Gastroesophageal sphincter (tissue), 3 donors: Measurements from ENCODE around the gene UST.

ENCODE experiments used
- POLR2A ChIP-seq, 2 donors: fragments of 450-650 bp; IDR thresholded peaks; one replicate each; pipeline ENCODE4 v1.6.1; 2017; ENCODE audit warnings: antibody characterized with exemption in 2 of 2, mild to moderate bottlenecking in 2 of 2, moderate library complexity in 1 of 2
- TF ChIP-seq, protein P1 (sequence below), 4 experiments: fragments of 200-600 bp in 2 of 4; fragments of 450-650 bp in 2 of 4; sonication (generic) in 1 of 4; IDR thresholded peaks; one replicate each; pipeline ENCODE4 v1.5.1; 2017 to 2019; ENCODE audit warnings: antibody characterized with exemption in 4 of 4, mild to moderate bottlenecking in 2 of 4, moderate library complexity in 2 of 4

GRCh38 chr6:148934539-148934938, 187.7 kb downstream of the UST start:
- TF ChIP-seq POLR2A (IDR thresholded peaks at IDR 0.05): no peak
- TF ChIP-seq, protein P1, sequence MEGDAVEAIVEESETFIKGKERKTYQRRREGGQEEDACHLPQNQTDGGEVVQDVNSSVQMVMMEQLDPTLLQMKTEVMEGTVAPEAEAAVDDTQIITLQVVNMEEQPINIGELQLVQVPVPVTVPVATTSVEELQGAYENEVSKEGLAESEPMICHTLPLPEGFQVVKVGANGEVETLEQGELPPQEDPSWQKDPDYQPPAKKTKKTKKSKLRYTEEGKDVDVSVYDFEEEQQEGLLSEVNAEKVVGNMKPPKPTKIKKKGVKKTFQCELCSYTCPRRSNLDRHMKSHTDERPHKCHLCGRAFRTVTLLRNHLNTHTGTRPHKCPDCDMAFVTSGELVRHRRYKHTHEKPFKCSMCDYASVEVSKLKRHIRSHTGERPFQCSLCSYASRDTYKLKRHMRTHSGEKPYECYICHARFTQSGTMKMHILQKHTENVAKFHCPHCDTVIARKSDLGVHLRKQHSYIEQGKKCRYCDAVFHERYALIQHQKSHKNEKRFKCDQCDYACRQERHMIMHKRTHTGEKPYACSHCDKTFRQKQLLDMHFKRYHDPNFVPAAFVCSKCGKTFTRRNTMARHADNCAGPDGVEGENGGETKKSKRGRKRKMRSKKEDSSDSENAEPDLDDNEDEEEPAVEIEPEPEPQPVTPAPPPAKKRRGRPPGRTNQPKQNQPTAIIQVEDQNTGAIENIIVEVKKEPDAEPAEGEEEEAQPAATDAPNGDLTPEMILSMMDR (IDR thresholded peaks at IDR 0.05): no peak
